ENCODE results near the gene CLEC16A. TPM values are rescaled to one million over a fixed set of nuclear protein-coding genes. Genes with fewer than 3 reads are reported as not detected.
"Not testable (repeated sequence)": the region's sequence is repeated elsewhere in the genome, so short reads cannot be mapped to it uniquely, and the experiment has no call there.

Gene CLEC16A
- total RNA-seq, 4 donors from 2014 or later: 24.5 to 33.0 (median 29.3) TPM

DNA sequence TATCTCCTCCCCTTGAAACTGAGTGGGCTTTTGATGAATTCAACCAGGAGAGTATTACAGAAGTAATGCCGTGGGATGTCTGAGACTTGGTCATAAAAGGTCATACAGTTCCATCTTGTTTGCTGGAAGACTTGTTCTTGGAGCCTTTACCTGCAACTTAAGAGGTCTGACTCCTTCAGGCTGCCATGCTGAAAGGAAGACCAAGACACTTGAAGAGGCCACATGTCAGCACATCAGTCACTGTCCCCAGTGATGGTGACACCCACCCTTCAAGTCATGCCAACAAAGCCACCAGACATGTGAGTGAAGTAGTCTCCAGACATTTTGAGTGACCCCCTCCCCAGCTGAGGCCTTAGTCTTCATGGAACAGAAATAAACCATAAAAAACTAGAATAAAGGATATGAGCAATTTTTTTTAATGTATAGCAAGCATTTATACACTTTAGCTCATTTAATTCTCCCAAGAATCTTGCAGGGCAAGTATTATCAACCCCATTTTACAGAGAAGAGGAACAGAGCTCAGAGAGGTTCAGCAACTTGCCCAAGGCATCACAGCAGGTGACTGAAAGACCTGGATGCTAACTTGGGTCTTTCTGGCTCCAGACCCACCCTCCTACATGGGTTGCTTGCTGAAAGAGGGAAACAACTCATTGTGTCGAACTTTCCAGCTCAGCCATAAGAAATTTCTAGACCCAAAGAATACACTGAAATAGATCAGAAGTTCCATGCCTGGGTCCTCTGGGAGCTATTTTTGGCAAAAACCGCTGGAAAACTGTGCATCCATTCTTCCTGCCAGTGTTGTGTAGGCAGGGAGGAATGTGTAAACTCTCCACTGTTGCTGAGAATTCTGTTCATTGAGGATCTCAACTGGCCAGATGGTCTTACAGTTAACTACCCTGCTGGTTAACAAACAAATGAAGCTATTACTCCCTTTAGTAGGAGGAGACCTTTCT, 273.6 kb downstream of the CLEC16A start:
- ATAC-seq: no peak
- no peaks in the 10 kb centered on the region for H3K4me1 ChIP-seq
- no peaks in the 10 kb centered on the region for H3K27me3 ChIP-seq
- H3K4me3 ChIP-seq: no peak overlapping the region
- no peaks in the 10 kb centered on the region for H3K36me3 ChIP-seq
- in situ Hi-C loops (cut with MboI; ENCODE audit: low sequenced_read_pairs in 4 of 4): no loop called here
- TF ChIP-seq, protein P1, sequence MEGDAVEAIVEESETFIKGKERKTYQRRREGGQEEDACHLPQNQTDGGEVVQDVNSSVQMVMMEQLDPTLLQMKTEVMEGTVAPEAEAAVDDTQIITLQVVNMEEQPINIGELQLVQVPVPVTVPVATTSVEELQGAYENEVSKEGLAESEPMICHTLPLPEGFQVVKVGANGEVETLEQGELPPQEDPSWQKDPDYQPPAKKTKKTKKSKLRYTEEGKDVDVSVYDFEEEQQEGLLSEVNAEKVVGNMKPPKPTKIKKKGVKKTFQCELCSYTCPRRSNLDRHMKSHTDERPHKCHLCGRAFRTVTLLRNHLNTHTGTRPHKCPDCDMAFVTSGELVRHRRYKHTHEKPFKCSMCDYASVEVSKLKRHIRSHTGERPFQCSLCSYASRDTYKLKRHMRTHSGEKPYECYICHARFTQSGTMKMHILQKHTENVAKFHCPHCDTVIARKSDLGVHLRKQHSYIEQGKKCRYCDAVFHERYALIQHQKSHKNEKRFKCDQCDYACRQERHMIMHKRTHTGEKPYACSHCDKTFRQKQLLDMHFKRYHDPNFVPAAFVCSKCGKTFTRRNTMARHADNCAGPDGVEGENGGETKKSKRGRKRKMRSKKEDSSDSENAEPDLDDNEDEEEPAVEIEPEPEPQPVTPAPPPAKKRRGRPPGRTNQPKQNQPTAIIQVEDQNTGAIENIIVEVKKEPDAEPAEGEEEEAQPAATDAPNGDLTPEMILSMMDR (IDR thresholded peaks at IDR 0.05 in 4 of 5, conservative IDR thresholded peaks at IDR 0.05 in 1 of 5): no peak
- TF ChIP-seq POLR2A (IDR thresholded peaks at IDR 0.05): no peak
- no peak overlapping the region for H3K27ac ChIP-seq
- no peak for DNase-seq
- intact Hi-C loops (cut with DNase I; ENCODE audit: low total_unique reads): no loop called here
- peaks cover 0 to 8% (median 3%) of the 10 kb centered on the region in 3 donors for H3K9me3 ChIP-seq

DNA sequence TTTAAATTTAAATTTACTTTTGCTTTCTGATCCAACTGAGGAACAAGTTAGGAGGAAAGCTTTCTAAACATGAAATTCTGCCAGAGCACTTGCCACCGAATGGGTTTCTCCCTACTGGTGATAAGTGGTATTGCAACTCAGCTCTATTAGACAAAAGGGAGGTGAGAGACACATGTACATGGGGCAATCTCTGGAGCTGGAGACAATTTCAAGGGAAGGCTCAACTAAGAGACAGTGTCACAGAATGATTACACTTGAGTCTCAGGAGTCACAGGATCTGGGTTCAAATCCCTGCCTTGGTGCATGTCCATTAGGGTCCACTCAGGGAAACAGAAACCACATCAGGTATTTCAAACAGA, 274.2 kb downstream of the CLEC16A start:
- H3K27me3 ChIP-seq: no peaks in the 10 kb centered on the region
- DNase-seq (no peak), ATAC-seq (no peak)
- in situ Hi-C loops (cut with MboI; ENCODE audit: low sequenced_read_pairs in 4 of 4) (no loop called here), intact Hi-C loops (cut with DNase I; ENCODE audit: low total_unique reads) (no loop called here)
- TF ChIP-seq POLR2A (IDR thresholded peaks at IDR 0.05): no peak
- TF ChIP-seq, protein P1 (IDR thresholded peaks at IDR 0.05 in 4 of 5, conservative IDR thresholded peaks at IDR 0.05 in 1 of 5): peak in 4 of 5 experiments; percentile 33 to 38 (median 36)
- H3K36me3 ChIP-seq: no peaks in the 10 kb centered on the region
- H3K27ac ChIP-seq: no peak overlapping the region
- peaks cover 0 to 8% (median 3%) of the 10 kb centered on the region in 3 donors for H3K9me3 ChIP-seq
- H3K4me3 ChIP-seq: no peak overlapping the region
- peaks cover 0 to 4% of the 10 kb centered on the region in 2 donors for H3K4me1 ChIP-seq

DNA sequence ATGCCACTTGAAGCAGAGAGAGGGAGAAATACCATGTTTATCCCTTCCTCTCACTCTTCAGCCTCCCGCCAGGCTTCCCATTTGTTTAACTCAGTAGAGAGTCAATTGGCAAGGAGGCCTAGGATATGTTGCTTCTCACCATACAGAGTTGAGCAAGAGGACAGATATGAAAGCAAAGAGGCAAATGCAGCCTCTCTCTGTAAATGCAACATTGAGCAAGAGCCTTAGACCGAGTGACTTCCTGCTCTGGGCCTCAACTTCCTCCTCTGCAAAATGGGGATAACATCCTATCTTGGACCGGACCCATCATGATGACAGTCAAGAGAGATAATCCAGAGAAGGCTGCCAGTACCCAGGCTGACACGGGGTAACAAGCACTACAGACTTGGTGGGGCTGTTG, 274.8 kb downstream of the CLEC16A start:
- ATAC-seq (no peak), DNase-seq (no peak)
- no peak overlapping the region for H3K27ac ChIP-seq
- in situ Hi-C loops (cut with MboI; ENCODE audit: low sequenced_read_pairs in 4 of 4): no loop called here
- H3K9me3 ChIP-seq: peaks cover 0 to 8% (median 3%) of the 10 kb centered on the region in 3 donors
- H3K4me3 ChIP-seq: no peak overlapping the region
- peaks cover 4 to 9% of the 10 kb centered on the region in 2 donors for H3K4me1 ChIP-seq
- H3K27me3 ChIP-seq: no peaks in the 10 kb centered on the region
- H3K36me3 ChIP-seq: no peaks in the 10 kb centered on the region
- TF ChIP-seq, protein P1 (IDR thresholded peaks at IDR 0.05 in 4 of 5, conservative IDR thresholded peaks at IDR 0.05 in 1 of 5): no peak
- TF ChIP-seq POLR2A (IDR thresholded peaks at IDR 0.05): no peak
- intact Hi-C loops (cut with DNase I; ENCODE audit: low total_unique reads): no loop called here

DNA sequence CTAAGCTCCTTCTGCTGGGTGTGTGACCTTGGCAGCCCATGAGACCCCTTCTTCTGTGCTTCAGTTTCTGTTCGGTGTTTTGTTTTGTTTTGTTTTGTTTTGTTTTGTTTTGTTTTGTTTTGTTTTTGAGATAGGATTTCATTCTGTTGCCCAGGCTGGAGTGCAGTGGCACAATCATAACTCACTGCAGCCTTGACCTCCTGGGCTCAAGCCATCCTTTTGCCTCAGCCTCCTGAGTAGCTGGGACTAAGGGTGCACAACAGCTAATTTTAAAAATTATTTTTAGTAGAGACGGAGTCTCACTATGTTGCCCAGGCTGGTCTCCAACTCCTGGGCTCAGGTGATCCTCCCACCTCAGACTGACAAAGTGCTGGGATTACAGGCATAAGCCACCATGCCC, 276.1 kb downstream of the CLEC16A start:
- H3K9me3 ChIP-seq; H3K27me3 ChIP-seq; H3K4me3 ChIP-seq; DNase-seq; ATAC-seq; in situ Hi-C loops (cut with MboI; ENCODE audit: low sequenced_read_pairs in 4 of 4); H3K27ac ChIP-seq; H3K36me3 ChIP-seq: not testable (repeated sequence)
- intact Hi-C loops (cut with DNase I; ENCODE audit: low total_unique reads): loop anchor here (5.0 kb wide), 1 partner anchor 73 kb away; no protein-coding TSS in a partner anchor
- peaks cover 15 to 22% of the 10 kb centered on the region in 2 donors for H3K4me1 ChIP-seq

DNA sequence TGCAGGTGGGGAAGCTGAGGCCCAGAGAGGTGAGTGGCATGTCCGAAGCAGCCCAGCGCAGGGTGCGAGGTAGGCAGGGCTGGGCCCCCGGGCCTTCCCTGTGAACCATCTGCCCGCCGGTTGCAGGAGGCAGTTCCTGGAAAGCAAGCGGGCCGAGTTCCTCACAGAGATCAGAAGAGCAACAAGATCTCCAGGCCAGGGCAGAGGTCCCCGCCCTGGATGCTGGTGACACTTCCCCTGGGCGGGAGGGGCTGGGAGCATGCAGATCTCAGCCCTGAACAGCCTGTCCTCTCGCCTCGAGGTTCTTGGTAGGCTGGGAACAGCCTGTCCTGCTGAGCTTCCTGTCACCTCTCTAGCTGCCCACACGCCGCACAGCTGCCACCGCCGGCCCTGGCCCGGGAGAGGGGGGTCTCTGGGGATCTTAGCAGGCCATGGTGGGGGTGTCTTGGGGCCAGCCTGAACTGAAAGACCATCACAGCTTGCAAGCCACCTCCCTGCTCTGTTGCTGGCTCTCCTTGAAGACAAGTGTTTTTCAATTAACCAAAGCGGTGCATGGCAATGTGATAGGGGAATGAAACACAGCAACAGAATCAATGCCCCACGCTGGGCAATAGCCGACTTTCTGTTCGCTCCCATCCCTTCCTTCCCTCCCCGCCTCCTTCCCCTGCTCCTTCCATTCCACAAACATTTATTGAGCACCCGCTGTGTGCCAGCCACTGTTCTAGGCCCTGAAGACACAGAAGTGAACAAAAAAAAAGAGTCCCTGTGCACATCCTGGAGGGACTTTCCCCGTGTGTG, 279.9 kb downstream of the CLEC16A start:
- intact Hi-C loops (cut with DNase I; ENCODE audit: low total_unique reads): loop anchor here (1.0 to 5.0 kb wide), 3 partner anchors 31 to 89 kb away; no protein-coding TSS in a partner anchor
- DNase-seq (peak; percentile 93), ATAC-seq (peak; percentile 96 to 98)
- in situ Hi-C loops (cut with MboI; ENCODE audit: low sequenced_read_pairs in 4 of 4): no loop called here
- no peak overlapping the region for H3K4me3 ChIP-seq
- no peaks in the 10 kb centered on the region for H3K27me3 ChIP-seq
- no peaks in the 10 kb centered on the region for H3K9me3 ChIP-seq
- H3K36me3 ChIP-seq: no peaks in the 10 kb centered on the region
- H3K27ac ChIP-seq: peak overlapping the region; percentile 55 to 82 (median 78)
- TF ChIP-seq POLR2A (IDR thresholded peaks at IDR 0.05): peak; percentile 34 to 45
- TF ChIP-seq, protein P1 (IDR thresholded peaks at IDR 0.05 in 4 of 5, conservative IDR thresholded peaks at IDR 0.05 in 1 of 5): no peak
- H3K4me1 ChIP-seq: peaks cover 15 to 24% of the 10 kb centered on the region in 2 donors
